SK-N-SH treated with all-trans-retinoic acid at 6 μM for 48 hours (cell line): ENCODE measurements around the gene CST11.

Source experiments
- ATAC-seq: fragments of 200-7000 bp; cut with Tn5 transposase; 3 replicates; pipeline ENCODE4 v1.9.1; 2020; ENCODE audit warnings: mild to moderate bottlenecking, moderate library complexity
- ARNTL ChIP-seq: fragments of 450-650 bp; formaldehyde crosslinking; IDR thresholded peaks from 2 replicates; pipeline ENCODE4 v1.5.0; 2020; ENCODE audit warnings: low read depth, mild to moderate bottlenecking, moderate library complexity, borderline replicate concordance
- BACH2 ChIP-seq: fragments of 250-450 bp; sonication (Bioruptor Pico); IDR thresholded peaks from 2 replicates; pipeline ENCODE4 v1.9.0; 2021; ENCODE audit warnings: mild to moderate bottlenecking, borderline replicate concordance
- ESRRG ChIP-seq: fragments of 250-450 bp; sonication (Bioruptor Pico); IDR thresholded peaks from 2 replicates; pipeline ENCODE4 v1.6.1; 2021; ENCODE audit warnings: mild to moderate bottlenecking
- GLIS3 ChIP-seq: fragments of 250-450 bp; sonication (Bioruptor Pico); IDR thresholded peaks from 2 replicates; pipeline ENCODE4 v1.5.0; 2020; ENCODE audit warnings: mild to moderate bottlenecking, moderate library complexity
- ISL1 ChIP-seq: fragments of 250-450 bp; sonication (Bioruptor Pico); IDR thresholded peaks from 2 replicates; pipeline ENCODE4 v2.1.2; 2022; ENCODE audit warnings: mild to moderate bottlenecking, moderate library complexity
- SNAI2 ChIP-seq: fragments of 250-450 bp; sonication (Bioruptor Pico); IDR thresholded peaks from 2 replicates; pipeline ENCODE4 v1.5.0; 2020; ENCODE audit warnings: mild to moderate bottlenecking, moderate library complexity
- TCF4 ChIP-seq: fragments of 250-450 bp; sonication (Bioruptor Pico); IDR thresholded peaks from 2 replicates; pipeline ENCODE4 v1.8.0; 2021; ENCODE audit warnings: mild to moderate bottlenecking, moderate library complexity, borderline replicate concordance
- ZC3H10 ChIP-seq: fragments of 250-450 bp; sonication (Bioruptor Pico); IDR thresholded peaks from 2 replicates; pipeline ENCODE4 v1.5.1; 2021; ENCODE audit warnings: mild to moderate bottlenecking, moderate library complexity
- ZFP3 ChIP-seq: fragments of 250-450 bp; sonication (Bioruptor Pico); IDR thresholded peaks from 2 replicates; pipeline ENCODE4 v1.5.0; 2020; ENCODE audit warnings: mild to moderate bottlenecking, moderate library complexity
- ZFP30 ChIP-seq: fragments of 450-650 bp; formaldehyde crosslinking; IDR thresholded peaks from 2 replicates; pipeline ENCODE4 v1.5.0; 2022; ENCODE audit warnings: mild to moderate bottlenecking, moderate library complexity
- ZNF565 ChIP-seq: fragments of 450-650 bp; formaldehyde crosslinking; conservative IDR thresholded peaks from 2 replicates; pipeline ENCODE4 v1.5.0; 2020; ENCODE audit warnings: low read depth, mild to moderate bottlenecking, moderate library complexity
- ZNF70 ChIP-seq: fragments of 450-650 bp; formaldehyde crosslinking; IDR thresholded peaks from 2 replicates; pipeline ENCODE4 v1.5.0; 2020; ENCODE audit warnings: mild to moderate bottlenecking, moderate library complexity
- TF ChIP-seq, protein P1 (sequence below): fragments of 250-450 bp; sonication (Bioruptor Pico); IDR thresholded peaks from 2 replicates; pipeline ENCODE4 v1.8.0; 2020; ENCODE audit warnings: mild to moderate bottlenecking, moderate library complexity, borderline replicate concordance
- TF ChIP-seq, protein P2 (sequence below): fragments of 250-450 bp; sonication (Bioruptor Pico); IDR thresholded peaks from 2 replicates; pipeline ENCODE4 v1.8.0; 2021; ENCODE audit warnings: low read depth, mild to moderate bottlenecking, moderate library complexity, borderline replicate concordance
- TF ChIP-seq, protein P3 (sequence below): fragments of 250-450 bp; sonication (Bioruptor Pico); IDR thresholded peaks from 2 replicates; pipeline ENCODE4 v1.5.0; 2020; ENCODE audit warnings: mild to moderate bottlenecking, moderate library complexity
- TF ChIP-seq, protein P4 (sequence below): fragments of 250-450 bp; sonication (Bioruptor Pico); IDR thresholded peaks from 2 replicates; pipeline ENCODE4 v1.5.1; 2020; ENCODE audit warnings: low read depth, mild to moderate bottlenecking, moderate library complexity
- TF ChIP-seq, protein P5 (sequence below): fragments of 250-450 bp; sonication (Bioruptor Pico); IDR thresholded peaks from 2 replicates; pipeline ENCODE4 v1.5.1; 2021; ENCODE audit warnings: mild to moderate bottlenecking, moderate library complexity

The CST11 gene

GRCh38 chr20:23420943-23421931 is 31.4 kb downstream of the CST11 start, which contains the start of gene NAPB:
Gene NAPB, minus strand, starts transcription at chr20:23421488. Its CDS starts 86 bp downstream, at chr20:23421402.
- TF ChIP-seq ZFP3 (CRISPR knock-in tag) = no peak
- TF ChIP-seq, protein P1, sequence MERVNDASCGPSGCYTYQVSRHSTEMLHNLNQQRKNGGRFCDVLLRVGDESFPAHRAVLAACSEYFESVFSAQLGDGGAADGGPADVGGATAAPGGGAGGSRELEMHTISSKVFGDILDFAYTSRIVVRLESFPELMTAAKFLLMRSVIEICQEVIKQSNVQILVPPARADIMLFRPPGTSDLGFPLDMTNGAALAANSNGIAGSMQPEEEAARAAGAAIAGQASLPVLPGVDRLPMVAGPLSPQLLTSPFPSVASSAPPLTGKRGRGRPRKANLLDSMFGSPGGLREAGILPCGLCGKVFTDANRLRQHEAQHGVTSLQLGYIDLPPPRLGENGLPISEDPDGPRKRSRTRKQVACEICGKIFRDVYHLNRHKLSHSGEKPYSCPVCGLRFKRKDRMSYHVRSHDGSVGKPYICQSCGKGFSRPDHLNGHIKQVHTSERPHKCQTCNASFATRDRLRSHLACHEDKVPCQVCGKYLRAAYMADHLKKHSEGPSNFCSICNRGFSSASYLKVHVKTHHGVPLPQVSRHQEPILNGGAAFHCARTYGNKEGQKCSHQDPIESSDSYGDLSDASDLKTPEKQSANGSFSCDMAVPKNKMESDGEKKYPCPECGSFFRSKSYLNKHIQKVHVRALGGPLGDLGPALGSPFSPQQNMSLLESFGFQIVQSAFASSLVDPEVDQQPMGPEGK (CRISPR knock-in tag) = peak; percentile 34; the same call in 1 of the 2 replicates
- peak; percentile 100 for ATAC-seq

DNA sequence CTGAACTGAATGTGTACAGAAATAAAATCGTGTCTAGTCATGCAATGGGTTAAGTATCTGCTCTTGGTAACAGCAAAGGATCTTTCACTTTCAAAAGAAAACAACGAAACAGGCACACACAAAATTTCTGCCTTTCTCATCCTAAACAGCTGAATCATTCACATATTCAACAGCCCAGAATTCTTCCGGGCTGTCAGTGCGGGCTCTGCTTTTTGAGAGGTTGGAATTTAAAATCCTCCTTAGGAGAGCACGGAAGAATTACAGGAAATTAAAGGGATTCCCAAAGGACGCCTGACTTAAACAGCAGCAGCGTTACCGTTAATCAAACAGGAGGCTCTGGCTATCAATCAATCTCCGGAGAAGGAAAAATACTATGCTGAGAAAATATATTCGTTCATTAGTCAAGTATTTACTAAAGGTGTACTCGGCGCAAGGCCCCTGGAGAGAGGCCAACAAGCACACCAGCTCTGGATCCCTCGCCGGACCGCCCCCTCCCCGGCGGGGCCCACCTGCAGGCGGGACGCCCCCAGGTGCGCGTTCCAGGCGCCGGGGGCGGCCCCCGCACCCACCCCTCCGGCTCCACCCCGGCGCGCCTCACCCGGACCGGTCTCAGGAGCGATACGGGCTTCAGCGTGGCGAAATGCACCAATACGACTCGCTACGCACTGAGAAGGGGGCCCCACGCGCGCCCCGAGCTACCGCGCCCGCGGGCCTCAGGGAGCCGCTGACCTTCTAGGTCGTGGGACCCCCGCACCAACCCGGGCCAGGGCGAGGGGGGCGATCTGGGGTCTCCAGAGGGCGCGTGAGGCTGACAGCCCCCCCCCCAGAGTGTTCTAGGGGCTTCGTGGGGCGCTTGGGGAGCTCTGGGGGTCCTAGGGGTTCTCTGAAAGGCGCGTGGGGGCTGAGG is 32.4 kb downstream of the CST11 start:
- ATAC-seq = peak; percentile 51

DNA sequence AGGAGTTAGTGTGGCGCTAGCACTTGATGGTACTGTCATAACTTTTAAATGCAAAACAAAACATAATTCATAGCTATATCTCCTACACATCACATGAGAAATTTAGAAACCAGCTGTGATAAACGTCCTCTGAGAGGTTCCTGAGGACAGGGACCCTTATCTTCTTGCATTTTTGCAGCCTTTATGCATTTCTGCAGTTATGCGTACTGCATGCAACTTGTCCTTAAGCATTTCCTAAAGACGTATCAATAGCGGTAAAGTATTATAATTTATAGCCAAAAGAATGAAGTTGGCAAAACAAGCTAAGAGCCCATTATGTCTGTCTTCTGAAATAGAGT is 33.0 kb downstream of the CST11 start:
- no peak for ATAC-seq
- TF ChIP-seq, protein P2, sequence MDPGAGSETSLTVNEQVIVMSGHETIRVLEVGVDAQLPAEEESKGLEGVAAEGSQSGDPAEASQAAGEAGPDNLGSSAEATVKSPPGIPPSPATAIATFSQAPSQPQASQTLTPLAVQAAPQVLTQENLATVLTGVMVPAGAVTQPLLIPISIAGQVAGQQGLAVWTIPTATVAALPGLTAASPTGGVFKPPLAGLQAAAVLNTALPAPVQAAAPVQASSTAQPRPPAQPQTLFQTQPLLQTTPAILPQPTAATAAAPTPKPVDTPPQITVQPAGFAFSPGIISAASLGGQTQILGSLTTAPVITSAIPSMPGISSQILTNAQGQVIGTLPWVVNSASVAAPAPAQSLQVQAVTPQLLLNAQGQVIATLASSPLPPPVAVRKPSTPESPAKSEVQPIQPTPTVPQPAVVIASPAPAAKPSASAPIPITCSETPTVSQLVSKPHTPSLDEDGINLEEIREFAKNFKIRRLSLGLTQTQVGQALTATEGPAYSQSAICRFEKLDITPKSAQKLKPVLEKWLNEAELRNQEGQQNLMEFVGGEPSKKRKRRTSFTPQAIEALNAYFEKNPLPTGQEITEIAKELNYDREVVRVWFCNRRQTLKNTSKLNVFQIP (CRISPR knock-in tag) = no peak
- TF ChIP-seq ARNTL (CRISPR knock-in tag) (no peak), ZFP30 (CRISPR knock-in tag) (no peak), BACH2 (CRISPR knock-in tag) (no peak), ZC3H10 (CRISPR knock-in tag) (no peak), ISL1 (CRISPR knock-in tag) (no peak), ESRRG (CRISPR knock-in tag) (no peak)
- TF ChIP-seq, protein P1 (CRISPR knock-in tag) = no peak

More for the DNA sequence above, 32.4 kb downstream of the CST11 start:
- TF ChIP-seq ZFP30 (CRISPR knock-in tag) = no peak
- no peak for TF ChIP-seq GLIS3
- no peak for TF ChIP-seq ARNTL (CRISPR knock-in tag)
- TF ChIP-seq, protein P1 (CRISPR knock-in tag) = no peak
- TF ChIP-seq SNAI2 = no peak
- TF ChIP-seq ZNF565 (CRISPR knock-in tag) = no peak
- TF ChIP-seq TCF4 (CRISPR knock-in tag) = no peak
- TF ChIP-seq, protein P3, sequence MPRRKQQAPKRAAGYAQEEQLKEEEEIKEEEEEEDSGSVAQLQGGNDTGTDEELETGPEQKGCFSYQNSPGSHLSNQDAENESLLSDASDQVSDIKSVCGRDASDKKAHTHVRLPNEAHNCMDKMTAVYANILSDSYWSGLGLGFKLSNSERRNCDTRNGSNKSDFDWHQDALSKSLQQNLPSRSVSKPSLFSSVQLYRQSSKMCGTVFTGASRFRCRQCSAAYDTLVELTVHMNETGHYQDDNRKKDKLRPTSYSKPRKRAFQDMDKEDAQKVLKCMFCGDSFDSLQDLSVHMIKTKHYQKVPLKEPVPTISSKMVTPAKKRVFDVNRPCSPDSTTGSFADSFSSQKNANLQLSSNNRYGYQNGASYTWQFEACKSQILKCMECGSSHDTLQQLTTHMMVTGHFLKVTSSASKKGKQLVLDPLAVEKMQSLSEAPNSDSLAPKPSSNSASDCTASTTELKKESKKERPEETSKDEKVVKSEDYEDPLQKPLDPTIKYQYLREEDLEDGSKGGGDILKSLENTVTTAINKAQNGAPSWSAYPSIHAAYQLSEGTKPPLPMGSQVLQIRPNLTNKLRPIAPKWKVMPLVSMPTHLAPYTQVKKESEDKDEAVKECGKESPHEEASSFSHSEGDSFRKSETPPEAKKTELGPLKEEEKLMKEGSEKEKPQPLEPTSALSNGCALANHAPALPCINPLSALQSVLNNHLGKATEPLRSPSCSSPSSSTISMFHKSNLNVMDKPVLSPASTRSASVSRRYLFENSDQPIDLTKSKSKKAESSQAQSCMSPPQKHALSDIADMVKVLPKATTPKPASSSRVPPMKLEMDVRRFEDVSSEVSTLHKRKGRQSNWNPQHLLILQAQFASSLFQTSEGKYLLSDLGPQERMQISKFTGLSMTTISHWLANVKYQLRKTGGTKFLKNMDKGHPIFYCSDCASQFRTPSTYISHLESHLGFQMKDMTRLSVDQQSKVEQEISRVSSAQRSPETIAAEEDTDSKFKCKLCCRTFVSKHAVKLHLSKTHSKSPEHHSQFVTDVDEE = no peak
- no peak for TF ChIP-seq BACH2 (CRISPR knock-in tag)
- TF ChIP-seq ZC3H10 (CRISPR knock-in tag) = no peak
- TF ChIP-seq, protein P4, sequence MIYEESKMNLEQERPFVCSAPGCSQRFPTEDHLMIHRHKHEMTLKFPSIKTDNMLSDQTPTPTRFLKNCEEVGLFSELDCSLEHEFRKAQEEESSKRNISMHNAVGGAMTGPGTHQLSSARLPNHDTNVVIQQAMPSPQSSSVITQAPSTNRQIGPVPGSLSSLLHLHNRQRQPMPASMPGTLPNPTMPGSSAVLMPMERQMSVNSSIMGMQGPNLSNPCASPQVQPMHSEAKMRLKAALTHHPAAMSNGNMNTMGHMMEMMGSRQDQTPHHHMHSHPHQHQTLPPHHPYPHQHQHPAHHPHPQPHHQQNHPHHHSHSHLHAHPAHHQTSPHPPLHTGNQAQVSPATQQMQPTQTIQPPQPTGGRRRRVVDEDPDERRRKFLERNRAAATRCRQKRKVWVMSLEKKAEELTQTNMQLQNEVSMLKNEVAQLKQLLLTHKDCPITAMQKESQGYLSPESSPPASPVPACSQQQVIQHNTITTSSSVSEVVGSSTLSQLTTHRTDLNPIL (CRISPR knock-in tag) = no peak
- TF ChIP-seq, protein P5, sequence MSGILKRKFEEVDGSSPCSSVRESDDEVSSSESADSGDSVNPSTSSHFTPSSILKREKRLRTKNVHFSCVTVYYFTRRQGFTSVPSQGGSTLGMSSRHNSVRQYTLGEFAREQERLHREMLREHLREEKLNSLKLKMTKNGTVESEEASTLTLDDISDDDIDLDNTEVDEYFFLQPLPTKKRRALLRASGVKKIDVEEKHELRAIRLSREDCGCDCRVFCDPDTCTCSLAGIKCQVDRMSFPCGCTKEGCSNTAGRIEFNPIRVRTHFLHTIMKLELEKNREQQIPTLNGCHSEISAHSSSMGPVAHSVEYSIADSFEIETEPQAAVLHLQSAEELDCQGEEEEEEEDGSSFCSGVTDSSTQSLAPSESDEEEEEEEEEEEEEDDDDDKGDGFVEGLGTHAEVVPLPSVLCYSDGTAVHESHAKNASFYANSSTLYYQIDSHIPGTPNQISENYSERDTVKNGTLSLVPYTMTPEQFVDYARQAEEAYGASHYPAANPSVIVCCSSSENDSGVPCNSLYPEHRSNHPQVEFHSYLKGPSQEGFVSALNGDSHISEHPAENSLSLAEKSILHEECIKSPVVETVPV (CRISPR knock-in tag) = no peak
- TF ChIP-seq ZNF70 (CRISPR knock-in tag) = no peak
